ENCODE data around the gene QSOX2. TPM values are rescaled to one million over a fixed set of nuclear protein-coding genes. Genes with fewer than 3 reads are reported as not detected.

QSOX2 gene
- total and polyA plus RNA-seq, 8 donors = 1.5 to 33.5 (median 5.4) TPM

DNA sequence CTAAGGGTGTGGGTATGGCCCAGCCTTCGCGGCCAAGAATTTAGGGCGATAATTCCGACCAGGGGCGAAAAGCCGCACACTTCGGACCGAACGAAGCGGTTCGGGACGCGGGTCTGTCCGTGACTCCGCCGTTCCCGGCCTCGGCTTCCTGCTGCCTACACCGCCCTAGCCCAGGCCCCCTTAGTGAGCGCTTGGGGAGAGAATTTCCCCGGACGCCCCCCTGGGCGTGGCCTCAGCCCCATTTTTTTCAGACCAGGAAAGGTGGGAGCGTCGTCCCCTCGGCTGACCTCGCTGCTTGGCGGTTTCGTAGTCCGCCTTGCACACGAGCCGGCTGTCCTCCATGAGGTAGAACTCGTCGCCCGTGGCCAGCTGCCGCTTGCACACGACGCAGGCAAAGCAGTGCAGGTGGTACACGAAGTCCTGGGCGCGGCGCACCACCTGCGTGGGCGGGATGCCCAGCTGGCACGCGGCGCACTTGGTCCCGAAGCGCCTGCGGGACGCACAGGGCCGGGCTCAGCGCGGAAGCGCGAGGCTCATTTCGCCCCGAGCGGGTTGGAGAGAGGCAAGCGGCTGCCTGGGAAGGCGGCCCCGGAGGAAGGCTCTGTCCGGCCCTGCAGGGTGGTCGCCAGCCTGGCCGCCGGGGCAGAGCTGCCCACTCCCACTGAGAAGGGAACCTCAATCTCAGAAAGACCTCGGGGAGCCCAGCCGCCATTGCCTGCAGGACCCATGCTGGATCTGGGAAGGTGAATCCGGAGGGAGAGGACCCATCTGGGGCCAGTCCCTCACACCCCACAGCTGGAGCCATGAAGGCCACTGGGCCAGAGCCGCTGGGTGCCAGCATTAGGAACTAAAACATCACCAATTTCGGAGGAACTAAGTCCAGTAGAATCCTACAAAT, 46.0 kb downstream of the QSOX2 start:
- H3K9me3 ChIP-seq = no peaks in the 10 kb centered on the region
- TF ChIP-seq, protein P1, sequence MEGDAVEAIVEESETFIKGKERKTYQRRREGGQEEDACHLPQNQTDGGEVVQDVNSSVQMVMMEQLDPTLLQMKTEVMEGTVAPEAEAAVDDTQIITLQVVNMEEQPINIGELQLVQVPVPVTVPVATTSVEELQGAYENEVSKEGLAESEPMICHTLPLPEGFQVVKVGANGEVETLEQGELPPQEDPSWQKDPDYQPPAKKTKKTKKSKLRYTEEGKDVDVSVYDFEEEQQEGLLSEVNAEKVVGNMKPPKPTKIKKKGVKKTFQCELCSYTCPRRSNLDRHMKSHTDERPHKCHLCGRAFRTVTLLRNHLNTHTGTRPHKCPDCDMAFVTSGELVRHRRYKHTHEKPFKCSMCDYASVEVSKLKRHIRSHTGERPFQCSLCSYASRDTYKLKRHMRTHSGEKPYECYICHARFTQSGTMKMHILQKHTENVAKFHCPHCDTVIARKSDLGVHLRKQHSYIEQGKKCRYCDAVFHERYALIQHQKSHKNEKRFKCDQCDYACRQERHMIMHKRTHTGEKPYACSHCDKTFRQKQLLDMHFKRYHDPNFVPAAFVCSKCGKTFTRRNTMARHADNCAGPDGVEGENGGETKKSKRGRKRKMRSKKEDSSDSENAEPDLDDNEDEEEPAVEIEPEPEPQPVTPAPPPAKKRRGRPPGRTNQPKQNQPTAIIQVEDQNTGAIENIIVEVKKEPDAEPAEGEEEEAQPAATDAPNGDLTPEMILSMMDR (IDR thresholded peaks at IDR 0.05) = no peak
- TF ChIP-seq POLR2AphosphoS5 (IDR thresholded peaks at IDR 0.05) (no peak), EP300 (IDR thresholded peaks at IDR 0.05) (no peak), POLR2A (IDR thresholded peaks at IDR 0.05) (no peak)
- H3K27ac ChIP-seq = no peak overlapping the region
- no peak overlapping the region for H3K4me3 ChIP-seq
- peaks cover 3 to 37% (median 13%) of the 10 kb centered on the region in 4 donors for H3K4me1 ChIP-seq
- intact Hi-C loops (cut with DNase I; ENCODE audit: low total_unique reads) = no loop called here
- no peak for DNase-seq
- 8 to 51% (median 13%) methylated on average over 4 to 71 of the region's 71 CpGs for WGBS, 5 donors
- peaks cover 49 to 100% (median 100%) of the 10 kb centered on the region in 3 donors for H3K27me3 ChIP-seq
- H3K36me3 ChIP-seq = no peaks in the 10 kb centered on the region

DNA sequence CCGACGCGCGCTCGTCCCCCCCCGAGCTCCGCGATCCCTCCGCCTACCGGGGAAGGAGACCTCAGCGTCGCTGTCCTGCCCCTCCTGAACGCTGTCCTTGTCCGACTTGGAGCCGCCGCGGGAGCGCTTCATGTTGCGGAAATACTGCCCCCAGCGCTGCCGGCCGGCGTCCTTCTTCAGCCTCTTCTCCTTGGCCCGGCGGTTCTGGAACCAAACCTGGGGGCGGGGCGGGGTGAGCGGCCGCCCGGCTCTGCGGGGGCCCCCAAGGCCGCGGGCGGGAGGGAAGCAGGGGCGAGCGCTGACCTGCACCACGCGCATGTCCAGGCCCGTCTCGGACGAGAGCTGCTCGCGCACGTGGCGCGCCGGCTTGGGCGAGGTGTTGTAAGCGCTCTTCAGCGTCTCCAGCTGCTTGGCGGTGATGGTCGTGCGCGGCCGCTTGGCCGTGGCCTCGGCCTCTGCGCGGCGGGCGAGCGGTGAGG, 47.0 kb downstream of the QSOX2 start:
- no peak for DNase-seq
- Histone ChIP-seq H3K4me3 (no peak overlapping the region), H3K9me3 (no peaks in the 10 kb centered on the region), H3K27ac (no peak overlapping the region), H3K4me1 (peaks cover 3 to 41% (median 15%) of the 10 kb centered on the region in 4 donors), H3K36me3 (no peaks in the 10 kb centered on the region), H3K27me3 (peaks cover 45 to 100% (median 100%) of the 10 kb centered on the region in 3 donors)
- TF ChIP-seq EP300 (IDR thresholded peaks at IDR 0.05) = no peak
- no peak for TF ChIP-seq POLR2A (IDR thresholded peaks at IDR 0.05)
- WGBS, 5 donors = 1 to 12% (median 4%) methylated on average over 12 to 62 of the region's 62 CpGs
- intact Hi-C loops (cut with DNase I; ENCODE audit: low total_unique reads) = no loop called here

DNA sequence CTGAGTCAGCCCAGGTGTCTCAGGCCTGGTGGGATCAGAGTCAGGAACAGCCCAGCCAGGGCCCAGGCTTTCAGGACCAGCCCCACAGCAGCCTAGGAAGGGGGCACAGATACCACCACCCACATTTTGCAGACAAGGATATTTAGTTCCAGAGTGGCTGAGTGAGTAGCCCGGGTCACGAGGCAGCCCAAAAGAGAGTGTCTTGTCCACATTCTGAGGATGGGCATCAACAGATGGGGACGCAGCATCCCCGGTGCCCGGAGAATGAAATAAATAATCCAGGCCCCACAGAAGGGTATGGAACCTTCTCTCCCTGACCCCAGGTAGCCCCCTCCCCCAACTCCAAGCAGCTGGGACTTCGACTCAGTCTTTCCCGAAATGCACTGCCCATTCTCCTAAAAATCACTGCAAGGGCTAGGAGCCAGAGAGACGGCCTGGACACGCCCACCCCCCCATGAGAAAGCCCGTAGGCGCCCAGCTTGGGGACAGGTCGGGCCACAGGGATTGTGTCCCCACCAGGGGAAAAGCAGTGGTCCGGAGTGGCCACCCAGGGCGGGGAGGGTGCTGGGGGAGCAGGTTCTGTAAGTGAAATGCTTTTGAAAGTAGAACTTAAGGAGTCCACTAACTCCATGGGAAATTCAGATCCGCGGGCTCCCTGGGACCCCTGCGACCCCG, 47.5 kb downstream of the QSOX2 start:
- TF ChIP-seq POLR2AphosphoS5 (IDR thresholded peaks at IDR 0.05) (no peak), POLR2A (IDR thresholded peaks at IDR 0.05) (no peak), EP300 (IDR thresholded peaks at IDR 0.05) (no peak)
- TF ChIP-seq, protein P1 (IDR thresholded peaks at IDR 0.05) = no peak
- intact Hi-C loops (cut with DNase I; ENCODE audit: low total_unique reads) = no loop called here
- H3K4me3 ChIP-seq = no peak overlapping the region
- H3K4me1 ChIP-seq = peaks cover 3 to 41% (median 18%) of the 10 kb centered on the region in 4 donors
- no peak for DNase-seq
- H3K27ac ChIP-seq = no peak overlapping the region
- no peaks in the 10 kb centered on the region for H3K36me3 ChIP-seq
- no peaks in the 10 kb centered on the region for H3K9me3 ChIP-seq
- 9 to 20% (median 12%) methylated on average over 9 to 18 of the region's 18 CpGs for WGBS, 5 donors
- H3K27me3 ChIP-seq = peaks cover 51 to 100% (median 100%) of the 10 kb centered on the region in 3 donors

DNA sequence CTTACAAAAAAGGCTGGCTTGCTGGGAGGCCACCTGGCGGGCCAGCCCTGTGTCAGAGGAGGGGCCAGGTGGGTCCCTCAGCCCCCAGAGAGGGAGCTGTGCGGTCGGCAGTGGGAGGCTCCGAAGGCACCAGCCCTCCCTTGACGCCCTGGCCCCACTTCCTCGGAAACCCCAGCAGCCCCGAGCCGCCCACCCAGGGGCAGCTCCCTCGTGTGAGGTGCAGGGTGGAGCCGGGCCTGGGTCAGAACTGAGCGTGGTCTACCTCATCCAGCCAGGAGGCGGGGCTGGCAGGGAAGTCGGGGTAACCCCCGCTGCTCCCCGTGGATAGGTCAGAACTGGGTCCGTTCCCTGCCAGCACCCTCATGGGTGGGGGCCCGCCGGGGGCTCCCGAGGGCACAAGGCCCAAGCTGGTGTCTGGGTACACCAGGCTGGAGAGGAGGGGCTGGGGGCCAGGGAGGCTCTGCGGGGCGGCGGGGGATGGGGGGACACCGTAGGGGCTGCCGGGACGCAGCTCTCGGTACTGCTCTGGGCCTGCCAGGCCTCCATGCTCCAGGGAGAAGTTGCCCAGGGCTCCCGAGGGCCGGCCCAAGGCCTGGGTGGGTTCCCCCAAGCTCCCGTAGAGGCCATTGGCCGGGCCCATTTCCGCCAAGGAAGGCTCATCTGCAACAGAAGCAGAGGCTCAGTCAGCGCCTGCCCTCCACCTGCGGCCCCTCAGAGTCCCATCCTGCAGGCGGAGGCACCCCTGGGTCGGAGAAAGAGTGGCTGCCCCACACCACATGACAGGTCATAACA, 48.3 kb downstream of the QSOX2 start:
- Histone ChIP-seq H3K27me3 (peaks cover 54 to 100% (median 100%) of the 10 kb centered on the region in 3 donors), H3K4me1 (peaks cover 3 to 43% (median 22%) of the 10 kb centered on the region in 4 donors), H3K9me3 (no peaks in the 10 kb centered on the region), H3K27ac (no peak overlapping the region), H3K36me3 (no peaks in the 10 kb centered on the region), H3K4me3 (no peak overlapping the region)
- 6 to 9% (median 7%) methylated on average over 5 to 35 of the region's 35 CpGs for WGBS, 5 donors
- no peak for DNase-seq
- intact Hi-C loops (cut with DNase I; ENCODE audit: low total_unique reads) = no loop called here
- TF ChIP-seq EP300 (IDR thresholded peaks at IDR 0.05) (no peak), POLR2AphosphoS5 (IDR thresholded peaks at IDR 0.05) (no peak), POLR2A (IDR thresholded peaks at IDR 0.05) (no peak)
- TF ChIP-seq, protein P1 (IDR thresholded peaks at IDR 0.05) = no peak

Measured in stomach (tissue), 9 donors.